GM18907 (cell line): ENCODE measurements around the gene NUDT8.
"Not testable (repeated sequence)": the region's sequence is repeated elsewhere in the genome, so short reads cannot be mapped to it uniquely, and the experiment has no call there.

ENCODE experiments used
- ATAC-seq: cut with Tn5 transposase; IDR thresholded peaks from one replicate; pipeline ENCODE4 v1.9.1; 2021; ENCODE audit warnings: mild to moderate bottlenecking, moderate library complexity; ENCODE audit not compliant: unreplicated experiment

The NUDT8 gene

DNA sequence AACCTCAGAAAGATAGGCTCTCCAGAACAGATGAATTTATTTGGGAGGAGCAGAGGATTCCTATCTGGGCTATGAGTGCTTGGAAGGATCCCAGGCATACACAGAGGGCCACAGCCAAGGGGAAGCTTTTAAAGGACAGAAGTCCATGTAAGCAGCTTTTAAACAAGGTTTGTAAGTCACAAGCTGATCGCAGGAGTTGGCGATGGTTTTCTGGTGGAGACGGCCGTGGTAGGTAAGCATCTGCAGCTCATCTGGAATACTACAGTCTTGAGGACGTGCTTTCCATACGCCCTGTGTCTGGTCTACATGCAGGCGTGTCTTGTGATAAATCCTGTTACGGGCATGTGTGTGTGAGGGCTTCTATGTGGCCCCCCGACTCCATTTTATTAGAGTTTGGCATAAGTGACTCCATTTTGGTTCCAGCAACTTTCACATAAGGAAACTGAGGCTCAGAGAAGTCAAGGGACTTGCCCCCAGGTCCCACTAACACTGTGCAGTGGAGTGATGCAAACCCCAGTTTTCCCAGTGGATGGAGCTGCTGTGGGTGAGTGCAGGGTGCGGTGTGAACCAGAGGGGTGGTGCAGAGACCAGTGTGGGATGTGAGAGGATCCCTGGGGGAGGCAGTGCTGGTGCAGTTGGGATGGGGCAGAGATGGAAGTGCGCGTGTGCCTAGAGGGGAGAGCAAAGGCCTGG is 32.6 kb upstream of the NUDT8 start:
- no peak for ATAC-seq

DNA sequence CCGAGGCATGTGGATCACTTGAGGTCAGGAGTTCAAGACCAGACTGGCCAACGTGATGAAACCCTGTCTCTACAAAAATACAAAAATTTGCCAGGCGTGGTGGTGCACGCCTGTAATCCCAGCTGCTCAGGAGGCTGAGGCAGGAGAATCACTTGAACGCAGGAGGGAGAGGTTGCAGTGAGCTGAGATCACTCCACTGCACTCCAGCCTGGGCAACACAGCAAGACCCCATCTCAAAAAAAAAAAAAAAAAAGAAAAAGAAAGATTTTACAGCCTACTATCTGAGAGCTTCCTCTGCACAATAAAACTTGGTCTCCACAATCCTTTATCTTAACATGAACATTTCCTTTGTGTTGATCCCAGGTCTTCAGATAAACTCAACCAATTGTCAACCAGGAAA is 31.0 kb upstream of the NUDT8 start:
- ATAC-seq = not testable (repeated sequence)

DNA sequence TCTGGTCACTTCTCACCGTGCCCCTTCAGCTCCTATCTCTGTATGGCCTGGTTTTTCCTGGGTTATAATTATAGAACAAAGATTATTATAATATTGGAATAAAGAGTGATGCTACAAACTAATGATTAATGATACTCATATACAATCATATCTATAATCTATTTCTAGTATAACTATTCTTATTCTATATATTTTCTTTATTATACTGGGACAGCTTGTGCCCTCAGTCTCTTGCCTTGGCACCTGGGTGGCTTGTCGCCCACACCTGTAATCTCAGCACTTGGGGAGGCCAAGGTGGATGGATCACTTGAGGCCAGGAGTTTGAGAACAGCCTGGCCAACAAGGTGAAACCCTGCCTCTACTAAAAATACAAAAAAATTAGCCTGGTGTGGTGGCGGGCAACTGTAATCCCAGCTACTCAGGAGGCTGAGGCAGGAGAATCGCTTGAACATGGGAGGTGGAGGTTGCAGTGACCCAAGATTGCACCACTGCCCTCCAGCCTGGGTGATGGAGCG is 30.0 kb upstream of the NUDT8 start:
- ATAC-seq = not testable (repeated sequence)

DNA sequence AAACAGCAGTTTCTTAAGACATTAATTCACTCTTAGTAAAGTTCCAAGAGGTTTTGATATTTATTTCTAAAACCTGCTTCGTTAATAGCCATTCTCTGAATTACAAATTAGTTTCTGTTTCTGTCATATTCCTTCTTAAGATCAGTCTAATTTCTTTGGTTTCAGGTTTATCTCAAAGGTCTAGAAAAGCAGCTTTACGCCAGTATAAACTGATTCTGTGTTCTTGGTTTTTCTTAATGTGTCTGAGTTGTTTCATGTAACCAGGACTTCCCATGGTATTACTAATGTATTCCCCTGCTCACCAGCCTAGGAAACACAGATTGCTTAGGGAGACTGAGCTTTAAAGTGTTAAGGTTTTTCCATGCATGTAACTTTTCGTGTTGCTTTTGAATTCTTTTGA is 27.6 kb upstream of the NUDT8 start:
- ATAC-seq = no peak

DNA sequence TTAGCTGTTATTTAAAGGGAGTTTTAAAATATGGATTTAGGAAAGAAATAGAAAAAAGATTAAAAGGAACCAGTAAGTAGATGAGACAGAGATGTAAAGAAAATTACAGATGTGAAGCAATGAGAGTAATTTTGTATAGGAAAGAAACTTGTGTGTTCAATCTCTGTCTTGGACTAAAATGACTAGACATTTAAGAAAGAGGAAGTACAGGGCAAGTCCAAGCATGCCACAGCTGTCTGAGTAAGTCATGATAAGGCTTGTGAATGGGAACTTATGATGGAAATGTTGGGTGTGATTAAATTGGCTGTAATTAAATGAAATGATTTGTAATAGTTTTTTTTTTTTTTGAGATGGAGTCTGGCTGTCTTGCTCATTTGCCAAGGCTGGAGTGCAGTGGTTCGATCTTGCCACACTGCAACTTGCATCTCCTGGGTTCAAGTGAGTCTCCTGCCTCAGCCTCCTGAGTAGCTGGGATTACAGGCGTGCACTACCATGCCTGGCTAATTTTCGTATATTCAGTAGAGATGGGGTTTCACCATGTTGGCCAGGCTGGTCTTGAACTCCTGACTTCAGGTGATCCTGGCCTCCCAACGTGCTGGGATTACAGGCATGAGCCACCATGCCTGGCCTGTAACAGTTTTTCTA is 26.7 kb upstream of the NUDT8 start:
- no peak for ATAC-seq

DNA sequence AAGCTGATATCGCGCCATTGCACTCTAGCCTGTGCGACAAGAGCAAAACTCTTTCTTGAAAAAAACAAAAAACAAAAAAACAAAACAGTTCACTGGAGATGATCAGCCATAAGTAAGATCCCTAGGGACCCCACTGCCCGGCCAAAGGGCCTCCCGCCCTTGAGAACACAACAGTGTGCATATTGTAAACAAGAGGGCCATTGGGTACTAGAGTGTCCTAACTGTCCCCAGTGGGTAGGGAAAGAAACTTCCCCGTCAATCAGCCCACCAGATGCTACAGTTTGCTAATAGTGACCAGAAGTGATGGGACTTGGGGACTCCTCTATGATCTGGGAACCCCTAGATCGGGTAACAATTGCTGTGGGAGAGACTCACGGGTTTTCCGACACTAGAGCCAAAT is 24.5 kb upstream of the NUDT8 start:
- no peak for ATAC-seq

DNA sequence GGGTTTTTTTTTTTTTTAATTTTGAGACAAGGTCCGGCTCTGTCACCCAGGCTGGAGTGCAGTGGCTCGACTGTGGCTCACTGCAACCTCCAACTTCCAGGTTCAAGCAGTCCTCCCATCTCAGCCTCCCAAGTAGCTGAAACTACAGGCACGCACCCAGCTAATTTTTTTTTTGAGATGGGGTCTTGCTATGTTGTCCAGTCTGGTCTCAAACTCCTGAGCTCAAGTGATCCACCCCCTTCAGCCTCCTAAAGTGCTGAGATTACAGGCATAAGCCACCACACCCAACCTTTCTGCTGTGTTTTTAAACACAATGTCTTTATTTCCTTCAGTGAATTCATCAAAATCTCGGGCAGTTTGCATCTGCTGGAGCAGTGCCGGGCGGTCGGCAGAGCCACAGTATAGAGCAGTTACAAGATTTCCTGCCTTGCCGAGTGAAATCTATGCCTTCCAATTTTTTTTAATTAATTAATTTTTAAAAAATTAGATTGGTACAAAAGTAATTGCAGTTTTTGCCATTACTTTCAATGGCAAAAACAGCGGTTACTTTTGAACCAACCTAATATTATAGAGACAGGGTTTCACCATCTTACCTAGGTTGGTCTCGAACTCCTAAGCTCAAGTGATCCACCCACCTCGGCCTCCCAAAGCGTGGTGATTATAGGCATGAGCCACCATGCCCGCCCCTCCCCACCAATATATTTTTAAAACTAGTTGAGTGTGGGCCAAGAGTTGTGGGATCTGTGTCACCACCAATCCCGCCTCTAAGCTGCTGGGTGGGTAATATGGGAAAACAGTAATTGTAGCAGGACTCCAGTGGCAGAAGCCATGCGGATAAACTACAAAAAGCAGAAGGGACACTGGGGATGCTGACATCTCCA is 23.5 kb upstream of the NUDT8 start:
- no peak for ATAC-seq

DNA sequence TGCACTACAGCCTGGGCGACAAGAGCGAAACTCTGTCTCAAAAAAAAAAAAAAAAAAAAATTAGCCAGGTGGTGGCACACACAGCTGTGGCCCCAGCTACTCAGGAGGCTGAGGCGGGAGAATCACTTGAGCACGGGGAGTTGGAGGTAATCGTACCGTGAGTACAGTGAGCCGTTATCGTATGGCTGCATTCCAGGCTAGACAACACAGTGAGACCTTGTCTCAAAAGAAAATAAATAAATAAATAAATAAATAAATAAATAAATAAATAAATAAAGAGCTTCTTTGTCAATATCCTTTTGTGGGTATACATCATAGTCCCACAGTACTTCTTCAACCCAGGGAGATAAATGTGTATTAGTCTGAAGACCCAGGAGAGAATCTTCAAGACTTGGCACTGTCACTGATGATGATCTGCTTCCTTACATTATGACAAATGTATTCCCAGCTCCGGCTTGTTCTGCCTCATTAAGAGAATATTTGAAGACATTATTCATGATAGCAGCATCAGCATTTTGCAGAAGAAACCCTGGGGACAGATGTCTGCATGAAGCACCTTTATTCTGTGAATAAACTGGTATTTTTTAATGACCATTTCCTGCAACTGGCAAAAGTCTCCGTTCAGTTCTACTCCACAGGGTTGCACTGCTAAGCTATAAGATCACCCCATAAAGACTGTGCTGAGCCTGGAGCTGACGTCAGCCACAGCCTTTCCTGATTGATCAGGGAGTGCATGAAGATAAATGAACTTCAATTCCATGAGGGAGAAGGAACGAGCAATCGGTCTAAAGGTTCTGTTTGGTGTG is 22.4 kb upstream of the NUDT8 start:
- no peak for ATAC-seq

DNA sequence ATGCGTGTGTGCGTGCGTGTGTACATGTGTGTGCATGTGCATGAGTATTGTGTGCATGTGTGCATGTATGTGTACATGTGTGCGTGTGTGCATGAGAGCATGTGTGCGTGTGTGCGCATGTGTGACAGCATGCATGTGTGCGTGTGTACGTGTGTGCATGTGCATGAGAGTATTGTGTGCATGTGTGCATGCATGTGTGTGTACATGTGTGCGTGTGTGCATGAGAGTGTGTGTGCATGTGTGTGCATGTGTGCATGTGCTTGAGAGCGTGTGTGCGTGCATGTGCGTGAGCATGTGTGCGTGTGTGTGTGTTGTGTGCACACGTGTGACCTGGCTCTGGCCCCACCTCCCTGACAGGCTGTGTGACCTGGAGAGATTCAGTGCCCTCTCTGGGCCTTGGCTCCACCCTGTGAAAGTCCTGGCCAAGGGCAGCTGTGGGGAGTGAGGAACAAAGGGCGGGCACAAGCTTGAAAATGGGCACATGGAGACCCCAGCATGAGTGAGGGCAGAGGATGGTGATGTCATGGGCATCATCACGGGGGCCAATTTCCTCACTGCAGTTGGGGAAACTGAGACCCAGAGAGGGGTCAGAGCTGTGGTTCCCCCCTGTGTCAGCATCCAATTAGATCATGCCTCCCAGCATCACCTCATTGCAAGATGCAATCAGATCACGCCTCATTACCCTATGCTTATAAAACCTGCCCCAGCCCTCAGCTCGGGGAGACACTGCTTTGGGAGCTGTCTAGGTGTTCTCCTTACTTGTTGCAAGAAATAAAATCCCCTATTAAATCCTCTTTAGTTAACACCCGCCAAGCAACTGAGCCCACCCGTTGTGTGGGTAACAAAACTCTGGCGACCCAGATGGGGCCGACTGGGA is 20.1 kb upstream of the NUDT8 start:
- no peak for ATAC-seq

DNA sequence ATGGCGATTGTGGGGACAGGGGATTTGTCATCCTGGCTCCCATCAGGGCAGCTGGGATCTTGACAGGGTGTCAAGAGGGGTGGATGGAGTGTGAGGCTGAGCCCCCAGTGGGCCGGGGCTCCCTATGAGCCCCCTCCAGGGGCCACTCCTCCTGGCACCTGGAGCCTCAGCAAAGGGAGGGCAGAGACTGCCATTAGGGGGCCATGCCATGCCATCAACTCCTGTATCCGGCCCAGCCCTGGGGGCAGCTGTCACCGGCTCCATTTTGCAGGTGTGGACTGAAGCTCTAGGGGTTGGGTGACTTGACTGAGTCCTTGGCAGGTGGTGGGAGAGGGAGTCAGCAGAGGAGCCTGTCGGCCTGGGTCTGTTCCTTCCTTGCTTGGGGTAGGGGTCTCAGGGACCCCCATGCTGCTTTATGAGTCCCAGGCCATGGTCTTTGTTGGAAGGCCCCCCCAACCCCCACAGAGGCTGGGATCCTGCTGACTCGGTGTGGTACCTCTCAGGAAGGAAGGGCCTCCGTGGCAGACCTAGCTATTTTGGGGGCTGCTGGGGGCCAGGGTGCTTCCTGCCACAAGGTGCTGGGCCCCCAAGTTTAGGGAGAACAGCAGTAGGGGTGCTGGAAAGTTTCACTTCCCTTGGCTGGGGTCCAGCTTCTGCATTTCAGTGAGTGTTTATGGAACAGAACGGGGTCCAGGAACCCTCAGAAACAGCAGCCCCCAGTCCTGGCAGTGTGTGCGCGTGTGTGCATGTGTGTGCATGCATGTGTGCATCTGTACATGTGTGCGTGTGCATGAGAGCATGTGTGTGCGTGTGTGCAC is 19.3 kb upstream of the NUDT8 start:
- peak; percentile 14 for ATAC-seq

DNA sequence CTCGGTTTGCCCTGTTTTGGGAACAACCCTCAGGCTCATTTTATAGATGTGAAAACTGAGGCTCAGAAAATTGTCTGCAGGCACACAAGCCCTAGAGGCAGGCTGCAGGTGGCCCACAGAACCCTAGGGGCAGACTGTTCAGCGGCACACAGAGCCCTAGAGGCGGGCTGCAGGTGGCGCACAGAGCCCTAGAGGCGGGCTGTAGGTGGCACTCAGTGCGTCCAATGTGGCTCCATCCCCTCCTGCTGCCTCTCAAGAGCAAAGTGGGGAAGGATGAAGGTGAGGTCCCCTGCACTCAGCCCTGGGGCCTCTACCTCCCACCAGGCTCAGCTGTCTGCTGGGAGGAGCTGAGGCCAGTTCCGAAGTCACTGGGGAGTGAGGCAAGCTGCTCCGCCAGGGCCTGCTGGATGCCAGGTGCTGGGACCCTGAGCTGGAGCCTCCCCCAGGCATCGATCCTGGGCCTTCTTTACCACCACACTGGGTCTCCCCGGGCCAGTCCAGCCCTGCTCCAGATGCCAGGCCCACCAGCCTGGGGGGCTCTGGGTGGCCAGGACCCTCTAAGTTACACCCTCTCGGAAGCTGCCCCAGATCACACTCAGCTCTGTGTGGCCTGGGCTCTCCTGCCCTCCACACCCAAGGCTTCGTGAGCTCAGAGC is 18.5 kb upstream of the NUDT8 start:
- ATAC-seq = peak; percentile 62

DNA sequence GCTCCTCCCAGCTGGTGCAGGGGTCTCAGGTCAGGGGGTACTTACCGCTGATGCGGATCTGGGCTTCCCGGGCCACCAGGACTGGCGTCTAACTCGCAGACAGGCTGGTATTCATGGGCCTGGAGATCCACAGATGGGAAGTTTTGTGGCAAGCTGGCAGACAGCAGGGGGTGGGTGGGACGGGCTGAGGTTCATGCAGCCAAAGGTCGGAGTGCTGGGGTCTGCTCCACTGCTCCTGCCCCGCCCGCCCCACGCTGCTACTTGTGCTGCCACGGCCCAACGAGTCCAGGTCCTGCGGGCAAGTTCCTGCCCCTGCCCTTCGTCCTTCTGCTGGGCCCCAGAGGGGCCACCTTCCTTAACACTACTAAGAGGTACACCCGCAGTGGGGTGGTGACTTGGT is 17.7 kb upstream of the NUDT8 start:
- no peak for ATAC-seq

DNA sequence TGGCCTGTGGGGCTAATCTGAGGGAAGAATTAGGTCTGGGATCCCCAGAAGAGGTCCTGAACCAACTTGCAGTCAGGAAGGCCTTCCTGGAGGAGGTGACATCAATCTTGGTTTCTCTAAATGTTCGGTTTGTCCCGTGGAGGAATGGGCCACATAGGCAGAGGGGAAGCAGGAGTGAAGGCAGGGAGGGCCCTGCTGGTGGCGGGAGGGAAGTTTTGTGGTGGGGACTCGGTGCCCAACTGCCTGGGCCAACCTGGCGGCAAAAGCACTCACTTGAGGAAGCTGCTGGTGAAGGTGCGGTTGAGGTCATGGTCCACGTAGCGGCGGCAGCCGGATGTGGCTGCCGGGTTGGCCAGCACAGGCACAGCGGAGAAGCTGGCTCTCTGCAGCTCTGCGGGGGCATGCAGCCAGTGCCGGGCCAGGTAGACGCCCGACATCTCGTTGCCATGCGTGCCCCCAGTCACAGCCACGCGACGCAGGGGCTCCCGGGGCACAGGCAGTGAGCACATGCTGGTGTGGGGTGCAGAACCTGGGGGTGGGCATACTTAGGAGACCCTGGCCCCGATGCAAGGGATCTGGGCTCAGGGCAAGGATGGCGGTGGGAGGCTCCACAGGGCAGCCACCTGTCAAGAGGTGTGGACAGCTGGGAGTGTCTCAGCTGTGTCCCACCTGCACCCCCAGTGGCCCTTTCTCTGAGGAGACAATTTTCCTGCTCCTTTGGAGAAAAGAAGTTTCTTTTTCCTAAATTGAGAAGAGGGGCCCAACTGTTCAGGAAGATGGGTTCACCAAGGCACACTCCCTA is 17.0 kb upstream of the NUDT8 start:
- peak; percentile 44 for ATAC-seq

DNA sequence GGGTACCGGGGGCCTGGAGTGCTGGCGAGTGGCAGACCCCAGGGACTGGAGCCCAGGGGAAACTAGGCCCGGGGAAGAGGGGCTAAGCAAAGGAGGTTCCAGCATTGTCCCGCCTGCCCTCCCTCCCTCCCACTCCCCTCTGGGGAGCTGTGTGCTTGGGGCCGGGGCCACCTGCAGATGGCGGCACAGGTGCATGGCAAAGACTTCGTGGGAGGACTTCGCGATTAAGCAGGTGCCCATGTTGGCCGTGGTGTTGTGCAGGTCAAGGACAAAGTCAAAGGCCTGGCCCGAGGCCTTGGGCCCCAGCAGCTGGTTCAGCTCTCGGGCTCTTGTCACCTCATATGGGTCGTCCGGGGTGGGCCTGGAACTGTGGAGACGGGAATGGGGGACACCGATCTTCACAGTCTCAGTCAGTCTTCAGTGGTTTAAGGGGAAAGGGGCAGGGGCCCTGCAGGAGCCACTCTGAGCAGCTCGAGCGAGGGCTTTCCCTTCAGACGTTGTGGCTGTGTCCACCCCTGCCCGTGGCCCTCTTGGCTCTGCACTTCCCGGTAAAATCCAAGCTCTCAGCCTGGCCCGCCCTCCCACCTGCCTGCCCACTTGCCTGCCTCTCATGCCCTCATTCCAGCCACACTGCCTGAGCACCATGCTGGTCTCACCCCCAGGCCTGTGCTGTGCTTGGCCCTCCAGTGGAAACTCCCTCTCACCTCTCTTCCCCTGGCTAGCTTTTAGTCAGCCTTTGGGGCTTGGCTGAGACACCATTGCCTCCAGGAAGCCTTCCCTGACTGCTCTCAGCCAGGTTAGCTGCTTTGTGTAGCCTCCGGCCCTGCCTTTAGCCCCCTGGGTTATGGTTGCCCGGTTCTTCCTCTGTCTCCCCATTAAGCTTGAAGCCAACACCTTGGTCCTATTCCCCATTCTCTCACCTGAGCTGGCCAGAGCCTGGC is 16.1 kb upstream of the NUDT8 start:
- ATAC-seq = no peak

DNA sequence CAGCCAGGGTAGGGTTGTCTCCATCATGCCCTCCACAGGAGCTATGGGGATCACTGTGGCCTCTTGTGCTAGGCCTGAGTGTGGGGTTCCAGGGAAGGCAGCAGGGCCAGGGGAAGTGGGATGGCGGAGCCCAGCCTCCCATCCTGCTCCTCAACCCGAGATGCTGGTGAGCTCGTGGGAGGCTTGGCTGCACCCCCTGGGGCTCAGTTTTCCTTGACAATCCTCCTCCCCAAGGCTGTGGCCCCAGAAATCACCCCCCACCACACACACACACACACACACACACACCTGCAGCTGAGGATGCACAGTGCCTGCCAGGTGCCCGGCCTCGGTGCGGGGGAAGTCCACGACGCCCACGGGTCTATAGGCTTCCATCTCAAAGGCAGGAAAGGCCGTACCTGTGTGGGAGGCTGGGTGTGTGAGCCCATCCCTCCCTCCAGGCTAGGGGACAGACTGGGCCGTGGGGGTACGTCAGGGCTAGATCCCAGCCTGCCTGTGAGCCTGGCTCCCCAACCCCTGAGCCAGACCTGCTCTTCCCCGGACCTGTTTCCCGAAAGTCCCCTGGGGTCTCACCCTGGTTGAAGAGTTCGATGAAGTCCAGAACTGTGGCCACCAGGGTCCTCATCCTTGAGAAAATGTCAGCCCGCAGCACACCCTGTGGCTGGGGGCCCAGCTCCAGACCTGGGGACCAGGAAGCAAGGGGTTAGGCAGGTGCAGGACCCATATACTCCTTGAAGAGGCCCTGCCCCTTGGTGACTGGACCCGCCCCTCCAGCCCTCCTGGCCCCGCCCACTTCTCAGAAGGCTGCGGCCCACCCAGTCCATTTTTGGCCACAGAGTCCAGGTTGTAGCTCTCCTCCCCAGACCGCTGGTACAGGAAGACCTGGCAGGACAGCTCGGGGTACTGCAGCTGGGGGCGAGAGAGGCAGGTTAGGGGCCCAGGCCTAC is 15.0 kb upstream of the NUDT8 start:
- no peak for ATAC-seq
